Posterior vena cava (tissue), 2 donors: ENCODE data around the gene UBE2Q2. TPM values are rescaled to one million over a fixed set of nuclear protein-coding genes. Genes with fewer than 3 reads are reported as not detected.
"Not testable (repeated sequence)": the region's sequence is repeated elsewhere in the genome, so short reads cannot be mapped to it uniquely, and the experiment has no call there.

Experiments
- DNase-seq: peaks from one replicate; pipeline ENCODE4 v3.0.0-alpha.2; 2020; ENCODE audit warnings: low spot score
- intact Hi-C, 2 donors: fragments of 100-400 bp; cut with DNase I; formaldehyde crosslinking; loops; one replicate each; pipeline versions ENCODE4 v1.14.1 to v1.14.2; 2022 to 2023
- long read RNA-seq, 2 donors: library from polyadenylated mRNA; unstranded; transcript quantifications; one replicate each; pipeline ENCODE4 v2.0.0, GENCODE V29; 2020 to 2021
- total RNA-seq, 2 donors: library from RNA; stranded (reverse); fragmentation: NEBNext Ultra II Directional; extraction: Animal tissue kit (Norgen Biotek cat#: 25700); gene quantifications; one replicate each; pipeline ENCODE4 v1.2.1, GENCODE V29; 2021
- donor health status: DM: yes; HTN: yes; CAD: no.
- donor health status: DM: yes; HTN: yes; CAD: no.

UBE2Q2 gene
- total RNA-seq, result 10 to 100 TPM; 44.8 to 60.6 TPM
- long read RNA-seq, donor 1, transcript UBE2Q2-208 (12 exons, 2,969 nt), result minor isoform, 9 of 31 reads
- long read RNA-seq, donor 1, transcript UBE2Q2-201 (13 exons, 3,130 nt), result major isoform, 11 of 31 reads
- long read RNA-seq, donor 1, partial matches to known transcripts, result 3 of 31 reads
- long read RNA-seq, donor 1, other reads (novel, unspliced or antisense), result 8 of 31 reads
- long read RNA-seq, donor 2, transcript UBE2Q2-201 (13 exons, 3,130 nt), result major isoform, 6 of 22 reads
- long read RNA-seq, donor 2, partial matches to known transcripts, result 2 of 22 reads
- long read RNA-seq, donor 2, other reads (novel, unspliced or antisense), result 13 of 22 reads

DNA sequence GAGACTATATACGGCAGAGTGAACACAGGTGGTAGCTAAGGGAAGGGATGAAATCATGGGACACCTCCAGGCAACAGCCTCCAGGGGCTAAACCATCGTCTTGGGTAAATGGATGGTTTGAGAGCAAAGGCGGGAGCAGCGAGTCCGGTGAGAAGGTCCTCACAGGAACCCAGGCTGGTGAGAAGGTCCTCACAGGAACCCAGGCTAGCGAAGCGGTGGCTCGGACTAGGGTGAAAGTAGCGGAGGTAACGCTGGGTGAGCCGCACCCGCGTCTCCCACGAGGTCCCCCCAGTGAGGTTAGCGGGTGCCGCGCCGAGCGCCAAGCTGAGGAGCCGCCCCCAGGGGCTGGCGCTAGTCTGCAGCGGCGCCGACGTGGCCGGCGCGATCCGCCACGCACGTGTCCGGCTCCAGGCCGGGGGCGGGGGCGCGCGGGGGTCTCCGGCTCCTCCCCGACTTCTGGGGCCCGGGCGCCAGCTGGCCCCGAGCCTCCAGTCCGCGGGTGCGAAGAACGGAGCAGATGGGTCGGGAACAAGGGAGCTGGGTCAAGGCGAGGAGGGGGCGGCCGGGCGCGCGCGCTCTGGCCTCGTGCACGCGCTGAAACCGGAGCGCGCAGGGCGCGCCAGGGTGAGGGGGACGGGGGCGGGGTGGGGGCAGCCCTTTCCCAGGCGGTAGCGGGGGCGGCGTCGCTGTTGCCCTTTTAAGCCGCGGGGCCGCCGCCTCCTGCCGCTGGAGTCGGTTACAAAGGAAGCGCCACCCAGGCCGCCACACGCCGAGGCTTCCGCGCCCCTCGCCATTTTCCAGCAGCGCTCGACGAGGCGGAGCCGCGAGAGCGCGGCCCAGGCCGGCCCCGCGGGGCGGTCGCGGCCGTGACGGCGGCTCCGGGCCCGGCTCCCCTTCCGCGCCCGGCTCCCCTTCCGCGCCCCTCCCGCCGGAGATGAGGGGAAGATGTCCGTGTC lies at the start of gene UBE2Q2:
Gene UBE2Q2 (plus strand): TSS at position 726 of the 956 bp plus-strand sequence. CDS start 220 bp downstream, at position 946.
- intact Hi-C loops, result loop anchor here in 1 of 2 donors (10.0 kb wide), 1 partner anchor 62 kb away; the partner anchor contains the start of gene FBXO22

GRCh38 chr15:75796321-75796720 lies 46.9 kb upstream of the UBE2Q2 start:
- no peak for DNase-seq
- intact Hi-C loops, result loop anchor here in 1 of 2 donors (10.0 kb wide), 1 partner anchor 112 kb away; no protein-coding TSS in a partner anchor

More for the DNA sequence above, at the start of gene UBE2Q2:
- DNase-seq, result peak; percentile 93

DNA sequence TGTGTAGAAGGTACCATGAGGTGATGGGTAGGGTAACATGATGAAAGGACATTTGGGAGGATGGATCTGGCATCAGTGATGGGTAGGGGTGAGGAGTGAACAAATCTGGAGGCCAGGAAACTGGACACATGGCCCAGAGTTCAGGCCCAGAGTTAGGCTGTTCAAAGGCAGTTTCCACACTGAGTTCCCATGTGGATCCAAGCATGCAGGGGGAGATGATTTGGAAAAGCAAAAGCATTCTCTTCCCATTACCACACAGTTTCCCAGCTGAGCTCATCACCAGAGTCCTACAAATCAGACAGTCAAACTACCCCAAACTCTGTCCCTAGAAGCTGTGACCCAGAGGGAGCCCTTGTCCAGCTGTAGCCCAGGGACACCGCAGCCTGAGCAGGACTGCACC lies 46.1 kb upstream of the UBE2Q2 start:
- not testable (repeated sequence) for DNase-seq
- intact Hi-C loops, result loop anchor here in 1 of 2 donors (10.0 kb wide), 1 partner anchor 112 kb away; no protein-coding TSS in a partner anchor

DNA sequence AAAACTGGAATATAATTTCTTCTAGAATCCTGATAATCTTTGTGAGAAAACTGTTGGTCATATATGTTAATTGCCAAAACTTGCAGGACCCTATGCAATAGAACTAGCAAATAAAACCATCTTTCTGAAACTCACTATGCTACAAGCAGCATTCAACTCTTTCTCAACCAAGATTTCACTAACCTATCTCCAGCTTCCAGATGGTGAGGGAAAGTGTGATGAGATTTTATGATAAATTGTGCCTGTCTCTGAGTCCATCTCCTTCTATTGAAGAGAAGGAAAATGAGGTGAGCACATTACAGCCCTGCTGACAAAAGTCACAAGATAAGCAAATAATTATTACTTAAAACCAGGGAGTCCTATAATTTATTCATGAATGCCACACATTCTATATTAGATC lies 44.1 kb upstream of the UBE2Q2 start:
- intact Hi-C loops, result loop anchor here in 1 of 2 donors (10.0 kb wide), 1 partner anchor 114 kb away; no protein-coding TSS in a partner anchor

GRCh38 chr15:75800409-75800808 lies 42.8 kb upstream of the UBE2Q2 start:
- not testable (repeated sequence) for DNase-seq
- intact Hi-C loops, result loop anchor here in 1 of 2 donors (10.0 kb wide), 1 partner anchor 76 kb away; a partner anchor contains a TSS

More for the DNA sequence above, 44.1 kb upstream of the UBE2Q2 start:
- DNase-seq, result no peak

DNA sequence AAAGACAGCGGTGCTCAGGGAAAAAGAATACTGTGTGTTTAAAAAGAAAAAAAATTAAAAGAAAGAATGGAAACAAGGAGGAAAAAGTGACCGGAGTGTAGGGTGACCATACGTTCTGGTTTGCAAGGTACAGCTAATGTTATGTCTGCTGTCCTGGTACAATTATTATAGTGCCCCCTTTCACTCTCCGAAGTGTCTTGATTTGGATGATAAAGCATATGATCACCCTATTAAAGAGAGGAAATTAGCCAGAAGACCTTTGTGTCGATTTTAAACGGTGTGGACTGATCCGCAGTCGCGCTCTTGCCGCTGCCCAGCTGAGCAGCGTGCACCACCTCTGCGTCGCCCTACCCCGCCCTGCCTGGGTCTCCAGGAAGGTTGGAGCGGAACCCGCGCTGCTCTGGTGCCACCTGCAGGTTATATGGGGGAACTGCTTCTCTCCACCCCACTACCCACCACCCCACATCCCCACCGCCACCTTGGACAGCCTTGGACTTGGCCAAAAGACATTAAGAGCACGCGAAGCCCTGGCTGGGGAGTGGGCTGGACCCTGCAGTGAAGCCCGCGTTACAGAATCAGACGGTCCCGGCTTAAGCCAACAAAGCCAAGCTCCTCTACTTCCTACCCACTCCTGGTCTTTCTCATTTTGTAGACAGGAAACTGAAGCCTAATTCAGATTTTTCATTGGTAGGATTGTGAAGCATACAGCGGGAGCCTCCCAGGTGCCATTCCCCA lies 41.2 kb upstream of the UBE2Q2 start:
- DNase-seq, result peak; percentile 95
- intact Hi-C loops, result loop anchor here in 1 of 2 donors (10.0 kb wide), 1 partner anchor 77 kb away; a partner anchor contains a TSS

DNA sequence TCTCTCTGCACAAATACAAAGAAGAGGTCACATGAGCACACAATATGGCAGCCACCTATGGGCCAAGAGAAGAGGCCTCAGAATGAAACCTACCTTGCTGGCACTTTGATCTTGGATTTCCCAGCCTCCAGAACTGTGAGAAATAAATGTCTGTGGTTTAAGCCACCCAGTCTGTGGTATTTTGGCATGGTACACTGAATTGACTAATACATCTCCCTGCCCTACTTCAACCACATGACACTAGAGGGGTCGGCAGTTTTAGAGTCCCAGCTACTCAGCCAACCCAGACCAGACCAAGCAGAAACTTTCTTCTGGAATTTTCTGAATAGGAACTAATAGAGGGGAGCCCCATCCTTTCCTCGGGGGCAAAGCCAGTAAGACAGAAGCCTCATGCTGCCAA lies 35.8 kb upstream of the UBE2Q2 start:
- intact Hi-C loops, result loop anchor here in 1 of 2 donors (10.0 kb wide), 1 partner anchor 83 kb away; a partner anchor contains a TSS
- not testable (repeated sequence) for DNase-seq

DNA sequence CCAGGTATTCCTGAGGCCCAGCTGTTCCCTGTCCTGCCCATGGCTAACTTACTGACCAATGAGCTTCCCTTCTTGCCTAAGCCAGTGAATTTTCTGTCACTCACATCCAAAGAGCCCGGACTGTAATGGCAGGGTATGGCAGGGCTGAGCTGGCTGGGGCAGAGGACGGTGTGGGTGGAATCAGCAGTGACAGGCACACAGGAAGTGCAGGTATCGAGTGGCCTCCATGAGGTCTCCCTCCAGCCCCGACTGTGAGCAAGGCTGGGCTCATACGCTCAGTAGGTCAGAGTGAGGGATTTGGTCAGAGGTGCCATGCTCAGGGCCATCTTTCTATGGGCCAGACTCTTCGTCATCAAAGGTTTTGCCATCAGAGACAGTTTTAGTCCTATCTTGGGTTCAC lies 35.2 kb upstream of the UBE2Q2 start:
- DNase-seq, result not testable (repeated sequence)
- intact Hi-C loops, result loop anchor here in 1 of 2 donors (10.0 kb wide), 1 partner anchor 83 kb away; a partner anchor contains a TSS

DNA sequence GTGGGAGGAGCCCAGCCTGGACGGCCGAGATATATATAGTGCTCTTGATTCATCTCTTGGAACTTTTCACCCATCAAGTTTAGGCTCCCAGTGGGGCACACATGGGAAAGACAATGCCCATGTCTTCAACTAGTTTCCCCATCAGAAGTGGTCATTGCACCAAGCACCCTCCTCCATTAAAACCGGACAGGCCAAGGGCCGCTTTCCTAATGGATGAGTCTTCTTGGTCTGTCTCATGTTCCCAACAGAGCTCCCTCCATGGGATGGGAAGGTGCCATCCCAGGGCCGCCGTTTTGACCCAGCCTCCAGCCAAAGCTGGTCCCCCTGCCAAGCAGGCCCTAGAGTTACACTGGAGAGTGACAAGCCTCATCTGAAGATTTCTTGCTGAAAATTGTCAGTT lies 34.7 kb upstream of the UBE2Q2 start:
- intact Hi-C loops, result loop anchor here in 1 of 2 donors (10.0 kb wide), 1 partner anchor 84 kb away; a partner anchor contains a TSS
- no peak for DNase-seq

DNA sequence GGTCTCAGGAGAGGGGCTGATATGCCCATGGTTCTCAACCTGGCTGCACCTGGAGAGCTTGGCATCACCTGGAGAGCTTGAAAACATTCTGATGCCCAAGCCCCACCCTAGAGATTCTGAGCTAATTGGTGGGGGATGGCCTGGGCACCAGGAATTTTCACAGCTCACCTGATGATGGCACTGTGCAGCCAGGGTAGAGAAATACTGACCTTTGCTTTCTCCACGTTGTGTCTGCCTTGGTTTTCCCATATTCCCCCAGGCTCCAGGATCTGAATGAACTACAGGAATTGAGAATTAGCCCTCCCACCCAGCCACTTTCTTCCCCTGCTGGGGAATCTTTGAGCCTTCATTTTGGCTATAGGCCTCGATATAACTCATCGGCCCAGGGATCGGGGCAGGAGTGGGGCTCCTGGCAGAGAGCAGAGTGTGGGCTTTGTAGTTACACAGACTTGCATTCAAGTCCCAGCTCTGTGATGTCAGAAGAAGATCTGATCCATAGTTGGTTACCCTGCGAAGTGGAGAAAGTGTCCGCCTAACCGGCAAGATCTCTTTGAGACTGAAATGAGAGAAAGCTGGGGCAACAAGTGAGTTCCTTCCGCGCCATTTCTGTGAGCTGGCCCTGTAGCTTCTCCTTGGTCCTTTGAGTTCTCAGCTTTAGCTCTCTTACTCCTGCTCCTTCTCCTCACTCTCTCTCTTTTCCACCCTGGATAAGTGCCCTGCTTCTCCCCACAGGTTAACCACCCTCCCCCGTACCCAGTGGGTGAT lies 33.1 kb upstream of the UBE2Q2 start:
- intact Hi-C loops, result loop anchor here in 1 of 2 donors (10.0 kb wide), 1 partner anchor 85 kb away; a partner anchor contains a TSS
- no peak for DNase-seq

DNA sequence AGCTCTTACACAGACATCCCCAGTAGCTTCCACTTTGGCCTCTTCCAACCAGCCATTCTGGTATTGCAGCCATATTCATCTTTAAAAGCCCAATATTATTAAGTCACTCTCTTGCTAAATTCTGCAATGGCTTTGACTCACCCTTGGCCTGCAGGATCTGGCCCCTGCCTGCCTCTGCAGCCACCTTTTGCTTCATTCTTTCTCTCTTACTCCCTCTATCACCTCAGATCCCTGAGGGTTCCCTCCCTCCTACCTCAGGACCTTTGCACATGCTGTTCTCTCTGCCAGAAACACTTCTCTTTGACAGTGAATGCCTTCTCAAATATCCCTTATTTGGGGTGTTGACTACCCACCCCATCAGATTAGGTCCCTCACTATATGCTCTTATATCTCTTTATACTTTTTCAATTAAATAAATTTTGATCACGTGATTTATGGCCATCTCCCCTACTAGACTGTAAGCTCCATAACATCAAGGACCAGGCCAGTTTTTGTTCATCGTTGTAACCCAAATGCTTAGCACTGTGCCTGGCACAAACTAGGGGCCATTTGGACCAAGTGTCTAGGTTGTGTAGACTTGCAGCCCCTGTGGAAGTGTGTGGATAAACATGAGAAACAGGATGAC lies 32.3 kb upstream of the UBE2Q2 start:
- no peak for DNase-seq
- intact Hi-C loops, result no loop called here

DNA sequence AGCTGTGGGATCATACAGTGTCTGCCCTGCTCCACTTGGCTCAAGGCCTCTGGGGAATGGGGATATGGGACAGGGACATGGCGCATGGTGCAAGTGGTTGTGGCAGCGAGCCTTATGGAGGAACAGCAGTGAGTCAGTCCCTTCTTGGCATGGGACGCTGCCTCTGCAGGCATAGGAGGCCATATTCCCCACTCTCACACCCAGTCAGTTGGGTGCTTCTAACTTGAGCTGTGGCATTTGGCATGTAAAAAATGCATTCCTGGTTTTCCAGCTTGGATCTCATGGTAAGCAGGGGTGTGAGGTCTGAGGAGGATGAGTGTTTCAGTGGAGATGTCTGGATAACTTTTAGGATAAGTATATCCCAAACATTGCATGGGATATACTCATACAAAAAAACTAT lies 31.6 kb upstream of the UBE2Q2 start:
- DNase-seq, result no peak
- intact Hi-C loops, result no loop called here

- DNase-seq, result no peak
- intact Hi-C loops, result no loop called here
Measured at GRCh38 chr15:75814794-75815193, 28.5 kb upstream of the UBE2Q2 start.

GRCh38 chr15:75815811-75816719 lies 27.2 kb upstream of the UBE2Q2 start:
- DNase-seq, result no peak
- intact Hi-C loops, result no loop called here

DNA sequence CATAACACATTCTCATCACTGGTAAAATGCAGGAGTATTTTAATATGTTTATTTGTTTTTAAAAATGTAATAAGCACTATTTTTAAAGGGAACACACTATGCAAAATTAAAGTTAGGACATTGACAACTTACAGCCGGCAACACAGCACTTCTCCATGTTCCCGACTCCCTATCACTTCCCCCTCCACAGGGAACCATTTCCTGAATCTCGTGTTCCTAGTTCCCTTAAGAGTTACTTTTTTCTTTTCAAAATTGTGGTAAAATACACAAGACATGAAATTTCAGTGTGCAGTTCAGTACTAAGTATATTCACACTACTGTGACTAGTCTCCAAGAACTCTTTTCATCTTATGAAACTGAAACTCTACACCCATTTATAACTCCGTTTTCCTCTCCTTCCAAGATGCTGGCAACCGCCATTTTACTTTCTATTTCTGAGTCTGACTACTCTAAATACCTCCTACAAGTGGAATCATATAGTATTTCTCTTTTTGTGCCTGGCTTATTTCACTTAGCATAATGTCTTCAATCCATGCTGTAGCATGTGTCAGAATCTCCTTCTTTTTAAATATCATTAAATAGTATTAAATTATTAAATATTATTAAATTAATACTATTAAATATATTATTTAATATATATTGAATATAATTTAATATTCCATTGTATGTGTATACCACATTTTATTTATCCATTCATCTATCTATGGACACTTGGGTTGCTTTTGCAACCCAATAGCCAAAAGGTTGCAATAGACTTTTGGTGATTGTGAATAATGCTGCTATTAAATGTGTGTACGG lies 25.9 kb upstream of the UBE2Q2 start:
- DNase-seq, result no peak
- intact Hi-C loops, result no loop called here

GRCh38 chr15:75820206-75820605 lies 23.0 kb upstream of the UBE2Q2 start:
- no peak for DNase-seq
- intact Hi-C loops, result no loop called here
